Mesenteric fat pad (tissue), 1 donor: ENCODE measurements around the gene RCN1. TPM values are rescaled to one million over a fixed set of nuclear protein-coding genes. Genes with fewer than 3 reads are reported as not detected.

ENCODE experiments used
- DNase-seq: peaks from one replicate; pipeline ENCODE4 v3.0.0-alpha.2; 2020; ENCODE audit warnings: low spot score
- total RNA-seq: library from RNA; stranded (reverse); fragmentation: NEBNext Ultra II Directional; extraction: Animal tissue kit (Norgen Biotek cat#: 25700); gene quantifications from one replicate; pipeline ENCODE4 v1.2.1, GENCODE V29; 2021
- donor health status: DM: yes; HTN: yes; CAD: no.

The RCN1 gene
- total RNA-seq, 1 donor from 2014 or later, result 133 TPM

- no peak for DNase-seq
These were observed 61.3 kb downstream of the RCN1 start for GRCh38 chr11:32152216-32152615.

- no peak for DNase-seq
These were observed 61.9 kb downstream of the RCN1 start for GRCh38 chr11:32152821-32153220.

GRCh38 chr11:32153747-32154146 is 62.9 kb downstream of the RCN1 start:
- no peak for DNase-seq

GRCh38 chr11:32154275-32154674 is 63.4 kb downstream of the RCN1 start:
- DNase-seq, result no peak
